Endothelial cell of umbilical vein (primary cell): ENCODE measurements around the gene MACROD2. TPM values are rescaled to one million over a fixed set of nuclear protein-coding genes. Genes with fewer than 3 reads are reported as not detected.

Source experiments
- BruUV-seq: library from RNA; stranded (reverse); fragments of 400-500 nt; replicated peaks from 2 replicates; lab custom pipeline; 2021; lab: Mats Ljungman, UMichigan
- CTCF ChIA-PET: fragments of 300-600, 350-600 bp; sonication (Branson Sonifier 250); formaldehyde crosslinking; loops from one replicate; lab custom pipeline; 2021; ENCODE audit warnings: antibody characterized with exemption, inconsistent platforms; lab: Charles Lee
- POLR2A ChIA-PET: fragments of 300-600, 350-600 bp; sonication (Branson Sonifier 250); formaldehyde crosslinking; loops from one replicate; lab custom pipeline; 2021; ENCODE audit warnings: antibody characterized with exemption, inconsistent platforms; lab: Charles Lee
- DNase-seq: peaks from one replicate; pipeline ENCODE4 v3.0.0-alpha.2; 2011; ENCODE audit warnings: low read depth, low spot score
- FAIRE-seq: peaks from 2 replicates; lab custom pipeline; 2011; peaks lifted over from hg19 to GRCh38; lab: Jason Lieb, UNC
- H2AFZ ChIP-seq: 2 replicates; pipeline ENCODE4 v1.6.0; 2012; ENCODE audit warnings: low read depth, low read length, control low read depth, inconsistent platforms
- H3K27ac ChIP-seq: 2 replicates; pipeline ENCODE4 v1.5.1; 2011; ENCODE audit warnings: low read depth, mild to moderate bottlenecking, control low read depth, low read length, moderate library complexity; ENCODE audit not compliant: insufficient read depth
- H3K27me3 ChIP-seq, 2 experiments: 2 replicates each; pipeline versions ENCODE4 v1.6.0 to v1.6.1; 2011; ENCODE audit warnings: low read length in 2 of 2, mixed read lengths in 1 of 2; ENCODE audit not compliant: control insufficient read depth in 2 of 2, insufficient read depth in 2 of 2
- H3K36me3 ChIP-seq, 2 experiments: 2 replicates in 1 of 2; 3 replicates in 1 of 2; pipeline ENCODE4 v1.5.1; 2011; ENCODE audit warnings: low read length in 2 of 2, mild to moderate bottlenecking in 1 of 2, moderate library complexity in 1 of 2; ENCODE audit not compliant: control insufficient read depth in 2 of 2, insufficient read depth in 2 of 2; ENCODE audit errors: extremely low read depth in 1 of 2
- H3K4me1 ChIP-seq: 3 replicates; pipeline ENCODE4 v1.5.1; 2011; ENCODE audit warnings: mild to moderate bottlenecking, low read length; ENCODE audit not compliant: control insufficient read depth, insufficient read depth; ENCODE audit errors: extremely low read depth
- H3K4me2 ChIP-seq: 2 replicates; pipeline ENCODE4 v1.6.1; 2011; ENCODE audit warnings: low read length, control low read depth, mixed read lengths; ENCODE audit not compliant: insufficient read depth
- H3K4me3 ChIP-seq, 3 experiments: fragments of 200-600 bp in 1 of 3; sonication (generic), shearing (Covaris generic) in 1 of 3; replicated peaks in 1 of 3; 2 replicates each; pipeline ENCODE4 v1.5.1; 2011 to 2016; ENCODE audit warnings: control low read depth in 3 of 3, low read length in 3 of 3, mild to moderate bottlenecking in 2 of 3, inconsistent platforms in 1 of 3, low read depth in 1 of 3, moderate library complexity in 1 of 3; ENCODE audit not compliant: insufficient read depth in 1 of 3
- H3K79me2 ChIP-seq: 2 replicates; pipeline ENCODE4 v1.6.0; 2012; ENCODE audit warnings: low read length, inconsistent platforms; ENCODE audit not compliant: control insufficient read depth, insufficient read depth
- H3K9ac ChIP-seq: replicated peaks from 2 replicates; pipeline ENCODE3; 2011; ENCODE audit warnings: low read length, control low read depth; ENCODE audit not compliant: insufficient read depth; ENCODE audit errors: extremely low read depth
- H3K9me1 ChIP-seq: replicated peaks from 3 replicates; pipeline ENCODE4 v1.6.0; 2011; ENCODE audit warnings: mild to moderate bottlenecking, low read length; ENCODE audit not compliant: control insufficient read depth, insufficient read depth; ENCODE audit errors: extremely low read depth
- H3K9me3 ChIP-seq: replicated peaks from 2 replicates; pipeline ENCODE4 v1.5.1; 2012; ENCODE audit warnings: low read length, inconsistent platforms; ENCODE audit not compliant: control insufficient read depth, insufficient read depth
- H4K20me1 ChIP-seq: replicated peaks from 2 replicates; pipeline ENCODE3; 2011; ENCODE audit warnings: mild to moderate bottlenecking, low read length; ENCODE audit not compliant: control insufficient read depth, insufficient read depth; ENCODE audit errors: extremely low read depth
- CTCF ChIP-seq, 2 donors: IDR thresholded peaks; 1 replicate in 1 of 2; 2 replicates in 1 of 2; pipeline ENCODE4 v1.5.1; 2011; ENCODE audit warnings: low read length in 2 of 2, mild to moderate bottlenecking in 2 of 2, moderate library complexity in 2 of 2, control low read depth in 1 of 2, inconsistent platforms in 1 of 2, low read depth in 1 of 2; ENCODE audit not compliant: insufficient read depth in 1 of 2; ENCODE audit errors: extremely low read depth in 1 of 2
- EZH2 ChIP-seq: IDR thresholded peaks from 2 replicates; pipeline ENCODE4 v1.6.1; 2012; ENCODE audit warnings: borderline replicate concordance, low read depth, mild to moderate bottlenecking, moderate library complexity, low read length, inconsistent platforms; ENCODE audit not compliant: severe bottlenecking
- FOS ChIP-seq: IDR thresholded peaks from 2 replicates; pipeline ENCODE4 v1.6.1; 2011; ENCODE audit warnings: mild to moderate bottlenecking, low read length, moderate library complexity, borderline replicate concordance; ENCODE audit not compliant: insufficient read depth
- GATA2 ChIP-seq: IDR thresholded peaks from 2 replicates; pipeline ENCODE4 v1.7.0; 2011; ENCODE audit warnings: low read depth, mild to moderate bottlenecking, moderate library complexity, mixed read lengths, low read length; ENCODE audit not compliant: insufficient read length, insufficient read depth
- JUN ChIP-seq: IDR thresholded peaks from 2 replicates; pipeline ENCODE4 v1.6.1; 2011; ENCODE audit warnings: borderline replicate concordance, low read depth; ENCODE audit not compliant: insufficient read length, insufficient read depth
- MAX ChIP-seq: IDR thresholded peaks from 2 replicates; pipeline ENCODE4 v1.6.1; 2011; ENCODE audit not compliant: insufficient read depth, insufficient read length
- MYC ChIP-seq: IDR thresholded peaks from one replicate; pipeline ENCODE4 v1.6.1; 2011; ENCODE audit warnings: mild to moderate bottlenecking, low read depth, low read length
- POLR2A ChIP-seq: IDR thresholded peaks from 2 replicates; pipeline ENCODE4 v1.6.1; 2012; ENCODE audit warnings: low read depth, mild to moderate bottlenecking, control low read depth, low read length
- POLR2AphosphoS5 ChIP-seq: IDR thresholded peaks from 2 replicates; pipeline ENCODE4 v1.6.1; 2012; ENCODE audit warnings: low read depth, mild to moderate bottlenecking, control low read depth, low read length, moderate library complexity; ENCODE audit not compliant: insufficient read depth
- dilution Hi-C: fragments of 300-500 bp; cut with MboI; formaldehyde crosslinking; loops from one replicate; pipeline ENCODE4 v1.15.0; 2019; ENCODE audit warnings: low sequenced_read_pairs; ENCODE audit not compliant: extremely low pct_ligation_motif_present
- intact Hi-C: fragments of 100-400 bp; cut with micrococcal nuclease; formaldehyde crosslinking; loops from one replicate; pipeline ENCODE4 v1.10.0; 2022
- polyA plus RNA-seq, 4 experiments: library from polyadenylated mRNA; depleted of rRNA in 3 of 4; stranded (reverse) in 3 of 4; unstranded in 1 of 4; fragments of >200 nt; gene quantifications; 2 replicates each; pipeline versions ENCODE4 v1.2.1 to v1.2.3, GENCODE V29; 2011 to 2012; ENCODE audit warnings: missing spikeins in 1 of 4
- total RNA-seq: library from RNA; stranded (reverse); gene quantifications from 2 replicates; pipeline ENCODE4 v1.2.3, GENCODE V29; 2021

Gene MACROD2
- total and polyA plus RNA-seq, 2 donors (not counting 3 experiments of a cell fraction or from before 2014, with no cell fraction given) = 0.11 to 0.73 TPM

DNA sequence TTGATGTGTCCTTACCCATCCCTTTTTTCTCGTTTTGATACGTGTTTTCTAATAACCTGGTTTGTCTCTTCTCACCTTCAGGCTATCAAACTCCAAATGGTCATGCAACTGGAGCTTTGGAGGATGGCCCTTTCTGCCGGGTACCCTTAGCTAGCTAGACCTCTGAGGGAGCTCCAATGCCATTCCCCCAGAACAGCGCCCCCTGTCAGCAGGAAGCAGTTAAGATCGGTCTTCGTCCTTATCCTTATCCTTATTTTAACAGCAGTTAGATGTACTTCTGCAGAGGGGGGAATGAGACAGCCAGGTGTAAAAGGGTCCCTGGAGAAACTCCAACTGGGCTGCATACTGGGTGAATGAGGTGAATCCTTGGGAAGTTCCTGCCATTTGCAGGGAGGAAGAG is 42.1 kb upstream of the MACROD2 start:
- FAIRE-seq (no peak), DNase-seq (no peak)
- H3K4me3 ChIP-seq = no peak overlapping the region
- H3K27ac ChIP-seq = no peak overlapping the region
- H3K36me3 ChIP-seq = no peaks in the 10 kb centered on the region
- intact Hi-C loops (no loop called here), dilution Hi-C loops (no loop called here)
- H3K79me2 ChIP-seq = no peaks in the 10 kb centered on the region
- no peaks in the 10 kb centered on the region for H3K4me1 ChIP-seq
- no TSS peak for BruUV-seq
- H3K4me2 ChIP-seq = no peak overlapping the region
- no peak overlapping the region for H2AFZ ChIP-seq
- CTCF ChIA-PET = no interaction called here
- H3K9ac ChIP-seq = no peak overlapping the region
- H3K9me1 ChIP-seq = no peaks in the 10 kb centered on the region
- H4K20me1 ChIP-seq = no peaks in the 10 kb centered on the region
- H3K27me3 ChIP-seq = no peaks in the 10 kb centered on the region
- no peaks in the 10 kb centered on the region for H3K9me3 ChIP-seq
- POLR2A ChIA-PET = no interaction called here
- TF ChIP-seq POLR2A (no peak), MYC (no peak), CTCF (IDR thresholded peaks at IDR 0.05; ENCODE audit: extremely low read depth in 1 of 2, insufficient read depth in 1 of 2, low read depth in 1 of 2, low read length in 2 of 2) (no peak)

- no peaks in the 10 kb centered on the region for H3K79me2 ChIP-seq
- ChIA-PET CTCF (no interaction called here), POLR2A (no interaction called here)
- H4K20me1 ChIP-seq = no peaks in the 10 kb centered on the region
- no peaks in the 10 kb centered on the region for H3K9me1 ChIP-seq
- no peaks in the 10 kb centered on the region for H3K9me3 ChIP-seq
- TF ChIP-seq POLR2A = no peak
- no peak for TF ChIP-seq CTCF (IDR thresholded peaks at IDR 0.05; ENCODE audit: extremely low read depth in 1 of 2, insufficient read depth in 1 of 2, low read depth in 1 of 2, low read length in 2 of 2)
- no peak for TF ChIP-seq MYC
- TF ChIP-seq GATA2 = no peak
- TF ChIP-seq JUN = no peak
- TF ChIP-seq FOS = no peak
- TF ChIP-seq MAX = no peak
- TF ChIP-seq POLR2AphosphoS5 = no peak
- TF ChIP-seq EZH2 = no peak
- H3K36me3 ChIP-seq = no peaks in the 10 kb centered on the region
- FAIRE-seq (no peak), DNase-seq (no peak)
- dilution Hi-C loops = no loop called here
- H3K27me3 ChIP-seq = no peaks in the 10 kb centered on the region
- no peak overlapping the region for H2AFZ ChIP-seq
- BruUV-seq = no TSS peak
- no peak overlapping the region for H3K27ac ChIP-seq
- intact Hi-C loops = no loop called here
- no peak overlapping the region for H3K9ac ChIP-seq
- H3K4me3 ChIP-seq = no peak overlapping the region
- H3K4me2 ChIP-seq = no peak overlapping the region
- no peaks in the 10 kb centered on the region for H3K4me1 ChIP-seq
These were observed 35.2 kb upstream of the MACROD2 start for GRCh38 chr20:13960119-13960518.
